Muscle layer of colon (tissue), 2 donors: ENCODE data around the gene ZNF688.
"Not testable (repeated sequence)": the region's sequence is repeated elsewhere in the genome, so short reads cannot be mapped to it uniquely, and the experiment has no call there.

ENCODE experiments used
- H3K27ac ChIP-seq: one replicate; pipeline ENCODE4 v1.7.0; 2013; ENCODE audit warnings: low read depth, mild to moderate bottlenecking, low read length, moderate library complexity
- H3K27me3 ChIP-seq, 2 donors: one replicate each; pipeline ENCODE4 v1.7.0; 2013; ENCODE audit warnings: low read length in 2 of 2, mild to moderate bottlenecking in 2 of 2; ENCODE audit not compliant: insufficient read depth in 2 of 2, control insufficient read depth in 1 of 2
- H3K36me3 ChIP-seq: one replicate; pipeline ENCODE4 v1.7.0; 2013; ENCODE audit warnings: mild to moderate bottlenecking, low read length; ENCODE audit not compliant: insufficient read depth
- H3K4me1 ChIP-seq: one replicate; pipeline ENCODE4 v1.7.0; 2013; ENCODE audit warnings: mild to moderate bottlenecking, low read length; ENCODE audit not compliant: insufficient read depth
- H3K4me3 ChIP-seq, 2 donors: one replicate each; pipeline ENCODE4 v1.7.0; 2013; ENCODE audit warnings: low read length in 2 of 2, low read depth in 1 of 2, mild to moderate bottlenecking in 1 of 2, moderate library complexity in 1 of 2
- H3K9ac ChIP-seq: one replicate; pipeline ENCODE4 v1.7.0; 2013; ENCODE audit warnings: low read length
- H3K9me3 ChIP-seq: one replicate; pipeline ENCODE4 v1.7.0; 2013; ENCODE audit warnings: mild to moderate bottlenecking, low read length
- donor health status: abdominal sarcoma.
- donor health status: Adenocarcinoma of cecum.

ZNF688 gene

GRCh38 chr16:30603945-30604315 is 32.4 kb upstream of the ZNF688 start:
- Histone ChIP-seq H3K4me3 (no peak overlapping the region), H3K27ac (no peak overlapping the region), H3K36me3 (peaks cover 50% of the 10 kb centered on the region)

GRCh38 chr16:30602616-30603277 is 31.2 kb upstream of the ZNF688 start:
- Histone ChIP-seq H3K4me1 (peaks cover 10% of the 10 kb centered on the region), H3K27ac (no peak overlapping the region), H3K9me3 (no peaks in the 10 kb centered on the region), H3K27me3 (no peaks in the 10 kb centered on the region), H3K36me3 (peaks cover 40% of the 10 kb centered on the region), H3K9ac (no peak overlapping the region), H3K4me3 (no peak overlapping the region)

More at GRCh38 chr16:30603945-30604315, 32.4 kb upstream of the ZNF688 start:
- H3K4me1 ChIP-seq = peaks cover 21% of the 10 kb centered on the region
- no peak overlapping the region for H3K9ac ChIP-seq
- H3K27me3 ChIP-seq = no peaks in the 10 kb centered on the region
- no peaks in the 10 kb centered on the region for H3K9me3 ChIP-seq

- H3K4me1 ChIP-seq = peaks cover 10% of the 10 kb centered on the region
- H3K4me3 ChIP-seq = no peak overlapping the region
- no peaks in the 10 kb centered on the region for H3K9me3 ChIP-seq
- no peak overlapping the region for H3K27ac ChIP-seq
- H3K9ac ChIP-seq = no peak overlapping the region
- H3K27me3 ChIP-seq = no peaks in the 10 kb centered on the region
- H3K36me3 ChIP-seq = peaks cover 35% of the 10 kb centered on the region
Measured at GRCh38 chr16:30601966-30602365, 30.5 kb upstream of the ZNF688 start.

GRCh38 chr16:30600929-30601328 is 29.4 kb upstream of the ZNF688 start:
- H3K27ac ChIP-seq = no peak overlapping the region

GRCh38 chr16:30600215-30600614 is 28.7 kb upstream of the ZNF688 start:
- Histone ChIP-seq H3K4me3 (no peak overlapping the region), H3K4me1 (peaks cover 10% of the 10 kb centered on the region), H3K36me3 (peaks cover 24% of the 10 kb centered on the region), H3K9me3 (no peaks in the 10 kb centered on the region), H3K9ac (no peak overlapping the region), H3K27ac (no peak overlapping the region), H3K27me3 (no peaks in the 10 kb centered on the region)

More at GRCh38 chr16:30600929-30601328, 29.4 kb upstream of the ZNF688 start:
- no peaks in the 10 kb centered on the region for H3K9me3 ChIP-seq
- H3K9ac ChIP-seq = no peak overlapping the region
- peaks cover 10% of the 10 kb centered on the region for H3K4me1 ChIP-seq
- no peak overlapping the region for H3K4me3 ChIP-seq
- H3K36me3 ChIP-seq = peaks cover 28% of the 10 kb centered on the region
- no peaks in the 10 kb centered on the region for H3K27me3 ChIP-seq

- no peaks in the 10 kb centered on the region for H3K36me3 ChIP-seq
- no peaks in the 10 kb centered on the region for H3K9me3 ChIP-seq
- no peak overlapping the region for H3K4me3 ChIP-seq
- no peaks in the 10 kb centered on the region for H3K27me3 ChIP-seq
- no peaks in the 10 kb centered on the region for H3K4me1 ChIP-seq
- no peak overlapping the region for H3K27ac ChIP-seq
- H3K9ac ChIP-seq = no peak overlapping the region
Measured at GRCh38 chr16:30592871-30593270, 21.4 kb upstream of the ZNF688 start.

- H3K27ac ChIP-seq, H3K27me3 ChIP-seq, H3K36me3 ChIP-seq, H3K4me3 ChIP-seq, H3K4me1 ChIP-seq, H3K9ac ChIP-seq, H3K9me3 ChIP-seq: not testable (repeated sequence)
Measured at GRCh38 chr16:30590869-30591268, 19.4 kb upstream of the ZNF688 start.

GRCh38 chr16:30589582-30589981 is 18.1 kb upstream of the ZNF688 start:
- H3K9me3 ChIP-seq, H3K27me3 ChIP-seq, H3K4me3 ChIP-seq, H3K36me3 ChIP-seq, H3K27ac ChIP-seq, H3K4me1 ChIP-seq, H3K9ac ChIP-seq: not testable (repeated sequence)

- no peak overlapping the region for H3K27ac ChIP-seq
- no peak overlapping the region for H3K4me3 ChIP-seq
- no peaks in the 10 kb centered on the region for H3K9me3 ChIP-seq
- H3K4me1 ChIP-seq = peaks cover 14% of the 10 kb centered on the region
- no peak overlapping the region for H3K9ac ChIP-seq
- H3K36me3 ChIP-seq = no peaks in the 10 kb centered on the region
- H3K27me3 ChIP-seq = no peaks in the 10 kb centered on the region
Measured at GRCh38 chr16:30588651-30589050, 17.1 kb upstream of the ZNF688 start.

GRCh38 chr16:30585400-30586191 is 14.1 kb upstream of the ZNF688 start, which contains the start of gene ZNF785:
ZNF785 (minus strand) TSS chr16:30585697; CDS start chr16:30585611, 86 bp downstream.
- Histone ChIP-seq H3K4me3 (peak within 1 kb of the TSS; percentile 47 to 96), H3K36me3 (peaks cover 18% of the 10 kb centered on the region), H3K27ac (peak within 1 kb of the TSS; percentile 83), H3K9ac (peak within 1 kb of the TSS; percentile 71), H3K9me3 (no peaks in the 10 kb centered on the region), H3K27me3 (no peaks in the 10 kb centered on the region), H3K4me1 (peaks cover 20% of the 10 kb centered on the region)

GRCh38 chr16:30585022-30585399 is 13.5 kb upstream of the ZNF688 start:
- Histone ChIP-seq H3K27ac (peak overlapping the region; percentile 83), H3K36me3 (peaks cover 18% of the 10 kb centered on the region), H3K27me3 (no peaks in the 10 kb centered on the region), H3K9ac (peak overlapping the region; percentile 54), H3K4me1 (peaks cover 20% of the 10 kb centered on the region), H3K9me3 (no peaks in the 10 kb centered on the region), H3K4me3 (peak overlapping the region; percentile 47 to 96)
